GM19351 (cell line): ENCODE measurements around the gene APOL6.

ENCODE experiments used
- ATAC-seq: cut with Tn5 transposase; IDR thresholded peaks from one replicate; pipeline ENCODE4 v1.9.1; 2021; ENCODE audit warnings: mild to moderate bottlenecking, moderate library complexity; ENCODE audit not compliant: unreplicated experiment

APOL6 gene

DNA sequence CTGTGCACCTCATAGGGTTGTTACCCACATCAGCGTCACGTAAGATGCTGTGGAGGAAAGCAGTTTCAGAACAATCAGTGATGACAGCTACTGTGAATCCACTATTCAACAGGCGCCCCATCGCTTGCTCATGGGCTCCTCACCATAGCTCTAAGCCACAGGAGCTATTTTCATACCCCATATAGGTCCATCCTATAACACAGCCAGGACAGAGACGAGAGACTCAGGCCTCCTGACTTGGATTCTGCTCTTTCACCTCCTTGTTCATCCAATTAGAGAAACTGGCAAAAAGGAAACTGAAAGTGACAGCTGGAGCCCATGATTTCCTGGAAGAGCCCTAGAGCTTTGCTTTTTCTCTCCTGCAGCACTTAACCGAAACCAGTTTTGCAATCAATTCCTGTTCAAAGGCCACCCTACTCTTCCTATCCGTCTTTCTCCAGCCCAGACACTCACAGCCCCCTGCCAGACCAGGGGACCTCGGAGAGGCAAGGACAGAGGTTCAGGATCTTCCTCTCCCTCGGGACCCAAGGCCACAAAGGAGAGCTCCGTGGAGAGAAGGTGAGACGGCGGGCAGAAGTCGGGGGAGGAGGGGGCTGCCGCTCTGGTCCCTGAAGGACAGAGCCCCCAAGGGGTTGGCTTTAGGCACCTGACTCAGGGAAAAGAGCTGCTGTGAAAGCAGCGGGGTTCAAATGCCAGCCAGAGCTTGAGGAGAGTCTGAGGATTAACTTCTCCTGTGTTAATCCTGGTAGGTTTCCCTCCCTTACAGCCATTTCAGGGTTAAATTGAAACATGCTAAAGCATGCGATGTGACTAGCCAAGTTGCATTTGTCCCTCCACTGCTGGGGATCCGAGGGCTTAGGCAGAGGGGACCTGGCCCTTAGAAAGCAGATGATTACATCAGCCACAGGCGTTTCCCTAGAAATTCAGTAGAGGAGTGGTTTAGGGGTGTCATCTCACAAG lies at the start of gene APOL6:
APOL6 (plus strand) TSS at position 381 of the 960 bp plus-strand sequence. CDS start 7,980 bp downstream, outside the sequence.
- ATAC-seq, result peak; percentile 45

- ATAC-seq, result no peak
Observed at GRCh38 chr22:35599364-35599763, 48.9 kb upstream of the APOL6 start.

GRCh38 chr22:35600476-35600875 lies 47.8 kb upstream of the APOL6 start:
- no peak for ATAC-seq

DNA sequence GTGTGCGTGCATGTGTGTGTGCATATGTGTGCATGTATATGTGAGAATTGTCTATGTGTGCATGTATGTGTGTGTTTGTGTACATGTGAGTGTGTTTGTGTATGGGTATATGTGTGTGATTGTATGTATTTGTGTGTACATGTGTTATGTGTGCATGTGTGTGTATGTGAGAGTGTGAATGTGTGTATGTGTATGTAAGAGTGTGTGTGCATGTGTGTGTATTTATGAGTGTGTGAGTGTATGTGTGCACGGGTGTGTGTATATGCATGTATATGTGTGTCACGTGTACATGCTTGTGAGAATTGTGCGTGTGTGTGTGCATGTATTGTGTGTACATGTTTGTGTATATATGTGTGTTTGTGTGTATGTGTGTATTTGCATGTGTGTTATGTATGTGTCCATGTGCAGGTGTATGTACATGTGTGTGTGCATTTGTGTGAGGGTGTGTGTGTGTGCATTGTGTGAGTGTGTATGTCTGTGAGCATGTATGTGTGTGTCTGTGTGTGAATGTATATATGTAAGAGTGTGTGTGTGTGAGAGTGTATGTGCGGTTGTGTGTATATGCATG lies 47.1 kb upstream of the APOL6 start:
- no peak for ATAC-seq

DNA sequence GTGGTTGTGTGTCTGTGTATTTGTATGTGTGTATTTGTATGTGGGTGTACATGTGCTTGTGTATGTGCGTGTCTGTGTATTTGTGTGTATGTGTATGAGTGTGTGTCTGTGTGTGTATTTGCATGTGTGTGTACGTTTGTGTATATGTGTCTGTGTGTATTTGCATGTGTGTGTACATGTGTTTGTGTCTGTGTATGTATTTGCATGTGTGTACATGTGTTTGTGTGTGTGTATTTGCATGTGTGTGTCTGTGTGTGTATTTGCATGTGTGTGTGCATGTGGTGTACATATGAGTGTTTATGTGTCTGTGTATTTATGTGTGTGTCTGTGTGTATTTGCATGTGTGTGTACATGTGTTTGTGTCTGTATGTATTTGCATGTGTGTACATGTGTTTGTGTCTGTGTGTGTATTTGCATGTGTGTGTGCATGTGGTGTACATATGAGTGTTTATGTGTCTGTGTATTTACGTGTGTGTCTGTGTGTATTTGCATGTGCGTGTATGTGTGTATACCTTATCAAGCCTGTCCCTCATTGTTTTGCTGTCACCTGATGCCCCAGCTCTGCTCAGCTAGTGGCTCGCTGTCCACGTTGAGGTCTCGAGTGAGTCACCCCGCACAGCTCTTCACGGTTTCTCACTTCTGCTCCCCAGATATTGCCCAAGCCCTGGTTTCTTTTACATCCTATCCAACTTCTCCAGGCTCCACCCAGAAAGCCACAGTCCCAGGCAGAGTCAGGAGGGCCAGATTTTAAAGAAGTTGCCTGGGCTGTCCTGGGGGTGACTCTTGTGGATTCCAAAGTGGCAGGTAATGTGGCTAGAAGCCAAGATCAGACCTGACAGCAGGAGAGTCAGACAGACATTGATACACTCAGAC lies 46.3 kb upstream of the APOL6 start:
- no peak for ATAC-seq

GRCh38 chr22:35604621-35605368 lies 43.5 kb upstream of the APOL6 start:
- ATAC-seq, result no peak

- no peak for ATAC-seq
Observed at GRCh38 chr22:35605369-35605680, 42.9 kb upstream of the APOL6 start.

DNA sequence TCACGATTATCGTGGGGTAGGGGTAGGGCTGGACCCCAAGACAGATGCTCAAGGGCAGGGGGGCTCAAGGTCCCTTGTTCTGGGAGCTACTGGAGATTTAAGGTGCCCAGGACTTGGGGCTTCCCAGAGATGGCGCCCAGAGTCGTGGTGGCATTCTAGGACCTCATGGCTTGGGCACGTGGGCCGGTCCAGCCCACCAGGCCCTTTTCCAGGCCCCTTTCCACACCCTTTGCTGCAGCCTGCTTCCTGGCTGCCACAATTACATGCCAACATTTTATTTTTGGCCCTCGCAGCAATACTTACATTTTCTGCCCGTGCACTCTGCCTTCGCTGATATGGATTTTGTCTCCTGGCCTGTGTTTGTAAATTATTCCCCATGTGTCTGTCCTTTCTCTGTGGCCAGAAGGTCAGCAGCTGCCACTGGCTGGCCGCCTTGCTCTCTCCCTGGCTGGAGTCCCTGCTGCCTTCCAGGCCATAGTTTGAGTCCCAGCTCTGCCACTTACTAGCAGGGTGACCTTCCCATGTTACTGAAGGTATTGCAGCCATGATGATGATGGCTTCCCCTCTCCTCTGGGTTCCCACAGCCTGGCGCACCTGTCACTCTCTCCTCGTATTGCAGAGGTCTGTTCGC lies 42.3 kb upstream of the APOL6 start:
- no peak for ATAC-seq

GRCh38 chr22:35606916-35607315 lies 41.3 kb upstream of the APOL6 start:
- ATAC-seq, result no peak

- ATAC-seq, result no peak
Observed at GRCh38 chr22:35608088-35608487, 40.2 kb upstream of the APOL6 start.

DNA sequence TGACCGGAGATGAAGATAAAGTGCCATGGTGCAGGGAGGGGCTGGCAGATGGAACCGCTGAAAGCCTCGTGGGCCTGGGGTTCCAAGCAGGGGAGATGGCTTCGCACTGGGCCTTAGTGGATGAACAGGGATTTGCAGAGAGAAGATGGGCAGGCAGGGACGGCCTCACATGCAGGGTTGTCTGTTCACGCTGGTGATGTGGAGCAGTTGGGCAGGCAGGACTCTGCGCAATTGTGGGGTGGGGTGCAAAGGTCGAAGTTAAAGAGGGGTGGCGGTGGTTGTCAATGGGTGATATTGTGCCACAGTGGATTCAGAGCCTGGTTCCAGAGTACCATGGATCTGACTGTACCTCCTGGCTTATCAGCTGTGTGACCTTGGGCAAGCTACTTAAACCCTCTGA lies 39.0 kb upstream of the APOL6 start:
- ATAC-seq, result no peak

DNA sequence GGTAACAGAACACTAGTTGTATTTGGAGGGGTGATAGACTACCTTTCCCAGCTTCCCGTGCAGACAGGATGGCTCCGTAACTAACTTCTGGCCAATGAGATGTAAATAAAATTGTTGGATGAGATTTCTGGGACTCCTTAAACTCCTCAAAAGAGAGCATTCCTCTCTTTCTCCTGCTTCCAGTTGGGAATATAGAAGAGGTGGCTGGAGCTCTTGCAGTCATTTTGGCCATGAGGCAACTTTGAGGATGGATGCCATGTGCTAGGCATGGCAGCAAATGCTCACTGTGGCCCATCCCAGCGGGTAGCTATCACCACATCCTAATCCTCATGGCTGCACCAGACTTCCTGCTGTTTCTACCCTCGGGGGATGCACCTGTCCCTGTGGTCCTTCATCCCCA lies 38.5 kb upstream of the APOL6 start:
- no peak for ATAC-seq

DNA sequence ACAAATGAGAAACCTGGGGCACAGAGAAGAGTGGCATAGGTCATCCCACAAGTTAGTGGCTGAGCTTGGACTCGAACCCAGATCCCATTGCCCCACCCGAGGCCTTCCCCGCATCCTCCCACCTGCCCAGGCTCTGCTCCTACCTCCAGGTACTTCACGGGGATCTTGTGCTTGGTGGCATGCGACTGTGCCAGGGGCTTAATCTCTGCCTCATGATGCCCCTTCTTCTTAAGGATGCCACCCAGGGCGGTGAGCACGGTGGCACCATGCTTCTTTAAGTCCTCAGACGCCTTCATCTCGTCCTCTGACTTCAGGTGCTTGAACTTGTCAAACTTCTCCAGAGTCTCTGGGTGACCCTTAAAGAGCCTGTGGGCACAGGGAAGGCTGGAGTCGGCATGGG lies 37.5 kb upstream of the APOL6 start:
- no peak for ATAC-seq

GRCh38 chr22:35611200-35611890 lies 36.9 kb upstream of the APOL6 start:
- no peak for ATAC-seq

DNA sequence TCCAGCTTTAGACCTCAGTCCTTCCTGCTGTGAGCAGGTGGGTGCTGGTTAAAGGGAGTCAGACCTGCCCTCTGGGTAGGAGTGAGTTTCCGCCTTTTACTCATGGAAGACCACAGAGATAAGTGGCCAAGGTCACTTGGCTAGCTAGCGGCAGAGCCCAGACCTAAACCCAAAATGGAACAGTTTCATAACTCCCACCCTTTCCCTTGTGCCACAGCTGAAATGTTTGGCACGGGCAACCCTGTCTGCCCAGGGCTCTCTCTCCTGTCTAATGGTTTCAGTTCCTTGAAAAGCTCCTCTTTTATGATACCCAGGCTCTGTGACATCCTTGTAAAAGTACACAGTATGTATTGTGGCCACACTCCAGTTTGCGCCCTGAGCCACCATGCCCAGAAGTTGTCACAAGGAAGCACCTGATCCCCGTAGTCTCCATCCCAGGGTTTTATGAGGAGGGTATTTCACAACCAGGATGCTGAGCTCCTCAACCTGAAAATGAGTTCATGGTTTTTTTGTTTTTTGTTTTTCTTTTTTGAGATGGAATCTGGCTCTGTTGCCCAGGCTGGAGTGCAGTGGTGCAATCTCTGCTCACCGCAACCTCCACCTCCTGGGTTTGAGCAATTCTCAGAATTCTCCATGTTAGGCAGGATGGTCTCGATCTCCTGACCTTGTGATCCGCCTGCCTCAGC lies 36.2 kb upstream of the APOL6 start:
- no peak for ATAC-seq

DNA sequence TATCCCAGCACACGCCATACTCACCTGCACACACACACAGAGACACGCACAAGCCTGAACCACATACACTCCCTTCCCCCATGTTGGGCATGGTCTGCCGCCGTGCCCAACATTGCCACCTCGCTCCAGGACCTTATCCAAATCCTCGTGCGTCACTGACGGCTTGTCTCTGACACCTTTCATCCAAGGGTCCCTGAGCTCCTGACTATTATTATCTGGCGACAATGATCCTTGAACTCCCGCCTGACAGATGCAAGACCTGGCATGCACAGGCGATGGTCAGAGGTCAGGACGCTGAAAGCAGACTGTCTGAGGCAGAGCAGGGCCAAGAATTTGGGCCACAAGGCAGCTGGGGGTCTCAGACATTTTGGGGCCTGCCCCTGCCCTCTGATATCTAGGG lies 35.3 kb upstream of the APOL6 start:
- no peak for ATAC-seq

- no peak for ATAC-seq
Observed at GRCh38 chr22:35614404-35614803, 33.8 kb upstream of the APOL6 start.

DNA sequence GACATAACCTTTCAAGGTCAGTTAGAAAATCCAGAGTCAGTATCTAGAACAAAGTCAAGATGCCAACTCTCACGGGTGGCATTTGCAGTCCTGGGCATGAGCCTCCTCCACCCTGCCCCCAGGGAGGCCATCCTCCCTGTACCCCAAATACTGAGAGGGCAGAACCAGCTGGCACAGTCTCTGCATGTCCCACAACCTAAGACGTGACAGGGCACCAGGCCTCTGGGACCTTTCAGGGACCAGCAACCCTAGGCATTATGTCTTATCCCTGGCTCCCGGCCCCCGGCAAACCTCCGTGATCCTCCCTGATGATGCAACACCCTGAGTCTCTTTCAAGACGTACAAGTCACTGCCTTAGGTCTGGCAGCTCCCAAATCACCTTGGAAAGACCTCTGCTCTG lies 33.1 kb upstream of the APOL6 start:
- ATAC-seq, result no peak

DNA sequence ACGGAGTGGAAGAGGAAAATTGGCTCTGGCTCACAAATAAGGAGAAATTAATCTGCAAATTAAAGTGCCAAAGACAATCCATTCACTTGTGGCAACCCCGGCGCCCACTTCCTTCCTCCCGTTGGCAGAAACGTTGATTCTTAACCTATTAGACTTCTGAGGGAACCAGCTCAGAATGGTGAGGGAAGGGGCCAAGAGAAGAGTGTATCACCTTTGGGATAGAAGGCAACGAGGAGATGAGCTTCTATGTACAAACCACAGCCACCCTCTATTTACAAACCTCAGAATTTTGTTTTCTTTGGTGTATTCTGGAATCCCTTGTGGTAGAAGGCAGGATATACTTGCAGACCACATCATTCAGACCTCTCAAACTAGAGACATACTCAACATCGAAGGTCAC lies 32.2 kb upstream of the APOL6 start:
- no peak for ATAC-seq
